Activated naive CD4-positive, alpha-beta T cell treated with anti-CD3 and anti-CD28 coated beads, Interleukin-2, amount 50 U/mL, for 24 hours (primary cell): ENCODE data around the gene UBN1.

Experiments
- H3K27ac Mint-ChIP-seq: one replicate; pipeline ENCODE4 v1.8.0; 2021; ENCODE audit warnings: mild to moderate bottlenecking, mixed read lengths
- H3K27me3 Mint-ChIP-seq: one replicate; pipeline ENCODE4 v1.8.0; 2021; ENCODE audit warnings: mixed read lengths
- H3K36me3 Mint-ChIP-seq: one replicate; pipeline ENCODE4 v1.8.0; 2021; ENCODE audit warnings: mixed read lengths
- H3K4me1 Mint-ChIP-seq: one replicate; pipeline ENCODE4 v1.8.0; 2021; ENCODE audit warnings: mixed read lengths
- H3K4me3 Mint-ChIP-seq: one replicate; pipeline ENCODE4 v1.8.0; 2021; ENCODE audit warnings: mild to moderate bottlenecking, mixed read lengths
- H3K9me3 Mint-ChIP-seq: one replicate; pipeline ENCODE4 v1.8.0; 2021; ENCODE audit warnings: mixed read lengths

The UBN1 gene

GRCh38 chr16:4868026-4868425, 20.7 kb downstream of the UBN1 start:
- no peaks in the 10 kb centered on the region for H3K27me3 Mint-ChIP-seq
- peaks cover 25% of the 10 kb centered on the region for H3K4me1 Mint-ChIP-seq
- H3K4me3 Mint-ChIP-seq, result no peak overlapping the region
- H3K36me3 Mint-ChIP-seq, result peaks cover 6% of the 10 kb centered on the region
- no peak overlapping the region for H3K27ac Mint-ChIP-seq
- H3K9me3 Mint-ChIP-seq, result no peaks in the 10 kb centered on the region

GRCh38 chr16:4868535-4868934, 21.3 kb downstream of the UBN1 start:
- H3K4me3 Mint-ChIP-seq, result no peak overlapping the region
- no peaks in the 10 kb centered on the region for H3K27me3 Mint-ChIP-seq
- peaks cover 24% of the 10 kb centered on the region for H3K4me1 Mint-ChIP-seq
- no peak overlapping the region for H3K27ac Mint-ChIP-seq
- H3K36me3 Mint-ChIP-seq, result peaks cover 9% of the 10 kb centered on the region
- no peaks in the 10 kb centered on the region for H3K9me3 Mint-ChIP-seq

GRCh38 chr16:4869147-4869805, 22.0 kb downstream of the UBN1 start:
- Mint-ChIP-seq H3K4me3 (no peak overlapping the region), H3K27me3 (no peaks in the 10 kb centered on the region), H3K27ac (no peak overlapping the region), H3K4me1 (peaks cover 17% of the 10 kb centered on the region), H3K36me3 (peaks cover 9% of the 10 kb centered on the region), H3K9me3 (no peaks in the 10 kb centered on the region)

GRCh38 chr16:4870138-4870671, 22.9 kb downstream of the UBN1 start:
- no peak overlapping the region for H3K4me3 Mint-ChIP-seq
- no peaks in the 10 kb centered on the region for H3K9me3 Mint-ChIP-seq
- no peak overlapping the region for H3K27ac Mint-ChIP-seq
- H3K4me1 Mint-ChIP-seq, result peaks cover 10% of the 10 kb centered on the region
- H3K27me3 Mint-ChIP-seq, result no peaks in the 10 kb centered on the region
- H3K36me3 Mint-ChIP-seq, result peaks cover 9% of the 10 kb centered on the region

DNA sequence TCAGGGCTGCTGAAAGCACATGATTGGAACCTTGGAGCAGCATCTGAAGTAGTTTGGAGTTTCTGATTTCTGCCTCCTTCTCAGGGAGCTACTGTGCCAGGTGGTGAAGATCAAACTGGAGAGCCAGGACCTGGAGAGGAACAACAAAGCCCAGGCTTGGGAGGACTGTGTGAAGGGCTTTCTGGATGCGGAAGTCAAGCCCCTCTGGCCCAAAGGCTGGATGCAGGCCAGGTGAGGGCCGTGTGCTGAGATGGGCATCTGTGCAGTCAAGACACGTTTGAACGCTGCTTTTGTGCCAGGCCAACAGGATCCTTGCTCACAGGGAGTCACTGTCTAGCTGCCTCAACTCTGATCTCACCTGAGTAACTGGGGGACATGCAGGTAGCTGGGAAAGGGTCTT, 23.8 kb downstream of the UBN1 start:
- Mint-ChIP-seq H3K27ac (no peak overlapping the region), H3K9me3 (no peaks in the 10 kb centered on the region), H3K27me3 (no peaks in the 10 kb centered on the region), H3K36me3 (peaks cover 11% of the 10 kb centered on the region), H3K4me1 (peaks cover 10% of the 10 kb centered on the region), H3K4me3 (no peak overlapping the region)

DNA sequence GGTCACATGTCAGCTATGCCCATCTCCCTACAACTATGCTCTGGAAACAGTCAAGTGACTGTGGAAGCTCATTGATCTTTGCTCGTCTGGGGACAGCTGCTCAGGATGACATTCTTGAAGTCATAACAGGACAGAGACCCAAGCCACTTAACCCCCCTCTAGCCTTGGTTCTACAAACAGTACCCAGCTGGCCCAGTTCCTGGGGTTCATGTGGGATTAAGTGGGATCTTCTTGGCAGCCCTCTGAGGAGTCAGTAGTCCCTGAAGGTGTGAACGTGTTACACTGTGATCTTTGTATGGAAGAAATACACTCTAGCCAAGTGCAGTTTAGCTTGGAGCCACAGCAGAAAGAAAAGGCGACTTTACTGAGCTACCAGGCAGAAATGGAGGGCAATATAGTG, 25.8 kb downstream of the UBN1 start:
- Mint-ChIP-seq H3K27me3 (no peaks in the 10 kb centered on the region), H3K4me3 (no peak overlapping the region), H3K9me3 (no peaks in the 10 kb centered on the region), H3K4me1 (no peaks in the 10 kb centered on the region), H3K27ac (no peak overlapping the region), H3K36me3 (peaks cover 9% of the 10 kb centered on the region)

DNA sequence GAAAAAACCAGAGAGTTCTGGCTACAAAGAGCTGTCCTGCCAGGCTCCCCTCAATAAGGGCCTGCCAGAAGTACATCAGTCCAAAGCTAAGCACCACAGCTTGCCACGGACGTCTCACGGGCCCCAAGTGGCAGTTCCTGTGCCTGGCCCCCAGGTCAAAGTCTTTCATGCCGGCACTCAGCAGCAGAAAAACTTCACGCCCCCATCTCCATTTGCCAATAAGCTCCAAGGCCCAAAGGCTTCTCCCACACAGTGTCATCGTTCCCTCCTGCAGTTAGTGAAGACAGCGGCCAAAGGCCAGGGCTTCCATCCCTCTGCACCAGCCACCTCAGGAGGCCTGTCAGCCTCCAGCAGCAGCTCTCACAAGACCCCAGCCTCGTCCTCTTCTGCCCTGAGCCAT, 27.4 kb downstream of the UBN1 start:
- no peak overlapping the region for H3K27ac Mint-ChIP-seq

GRCh38 chr16:4876646-4877379, 29.5 kb downstream of the UBN1 start:
- no peak overlapping the region for H3K27ac Mint-ChIP-seq
- no peak overlapping the region for H3K4me3 Mint-ChIP-seq
- no peaks in the 10 kb centered on the region for H3K9me3 Mint-ChIP-seq
- no peaks in the 10 kb centered on the region for H3K27me3 Mint-ChIP-seq
- H3K36me3 Mint-ChIP-seq, result peaks cover 9% of the 10 kb centered on the region
- no peaks in the 10 kb centered on the region for H3K4me1 Mint-ChIP-seq

More for the DNA sequence above, 27.4 kb downstream of the UBN1 start:
- Mint-ChIP-seq H3K27me3 (no peaks in the 10 kb centered on the region), H3K4me1 (no peaks in the 10 kb centered on the region), H3K36me3 (peaks cover 9% of the 10 kb centered on the region), H3K9me3 (no peaks in the 10 kb centered on the region), H3K4me3 (no peak overlapping the region)

GRCh38 chr16:4877380-4877685, 30.1 kb downstream of the UBN1 start:
- peaks cover 7% of the 10 kb centered on the region for H3K36me3 Mint-ChIP-seq
- no peaks in the 10 kb centered on the region for H3K9me3 Mint-ChIP-seq
- no peak overlapping the region for H3K27ac Mint-ChIP-seq
- no peaks in the 10 kb centered on the region for H3K4me1 Mint-ChIP-seq
- no peak overlapping the region for H3K4me3 Mint-ChIP-seq
- no peaks in the 10 kb centered on the region for H3K27me3 Mint-ChIP-seq

GRCh38 chr16:4879049-4879448, 31.8 kb downstream of the UBN1 start:
- Mint-ChIP-seq H3K4me1 (no peaks in the 10 kb centered on the region), H3K27ac (peak overlapping the region; percentile 14), H3K36me3 (peaks cover 8% of the 10 kb centered on the region), H3K27me3 (no peaks in the 10 kb centered on the region), H3K4me3 (no peak overlapping the region), H3K9me3 (no peaks in the 10 kb centered on the region)

DNA sequence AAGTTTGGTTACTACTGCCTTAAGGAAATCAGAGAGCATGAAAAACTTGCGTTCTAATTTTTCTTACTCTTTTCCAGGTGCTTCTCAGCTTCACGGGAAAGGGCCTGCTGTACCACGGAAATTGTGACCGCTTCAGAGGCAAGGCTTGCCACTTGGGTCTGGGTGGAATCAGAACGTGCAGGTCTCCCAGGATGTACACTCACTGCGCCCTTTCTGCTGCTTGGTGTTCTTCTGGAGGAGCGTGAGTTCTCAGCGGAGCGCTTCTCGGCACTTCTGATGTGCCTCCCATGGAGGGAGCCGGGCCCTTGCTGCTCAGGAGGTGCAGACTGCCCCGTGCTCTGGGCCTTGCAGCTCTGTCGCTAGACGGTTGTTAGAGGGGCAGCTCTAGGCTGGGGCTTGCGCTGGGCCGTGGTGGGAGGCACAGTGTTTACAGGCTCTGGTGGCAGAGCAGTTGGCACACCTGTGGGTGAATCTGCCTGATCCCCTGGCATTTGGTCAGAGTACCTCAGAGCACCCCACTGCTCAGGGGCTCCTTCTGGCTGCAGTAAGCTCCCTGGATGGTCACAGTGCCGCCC, 32.8 kb downstream of the UBN1 start:
- H3K27ac Mint-ChIP-seq, result no peak overlapping the region
- H3K9me3 Mint-ChIP-seq, result no peaks in the 10 kb centered on the region
- H3K4me1 Mint-ChIP-seq, result no peaks in the 10 kb centered on the region
- no peaks in the 10 kb centered on the region for H3K27me3 Mint-ChIP-seq
- peaks cover 14% of the 10 kb centered on the region for H3K36me3 Mint-ChIP-seq
- no peak overlapping the region for H3K4me3 Mint-ChIP-seq

- Mint-ChIP-seq H3K36me3 (peaks cover 20% of the 10 kb centered on the region), H3K27me3 (no peaks in the 10 kb centered on the region), H3K9me3 (no peaks in the 10 kb centered on the region), H3K4me3 (no peak overlapping the region), H3K4me1 (no peaks in the 10 kb centered on the region), H3K27ac (no peak overlapping the region)
These were observed 34.8 kb downstream of the UBN1 start for GRCh38 chr16:4882000-4882632.

DNA sequence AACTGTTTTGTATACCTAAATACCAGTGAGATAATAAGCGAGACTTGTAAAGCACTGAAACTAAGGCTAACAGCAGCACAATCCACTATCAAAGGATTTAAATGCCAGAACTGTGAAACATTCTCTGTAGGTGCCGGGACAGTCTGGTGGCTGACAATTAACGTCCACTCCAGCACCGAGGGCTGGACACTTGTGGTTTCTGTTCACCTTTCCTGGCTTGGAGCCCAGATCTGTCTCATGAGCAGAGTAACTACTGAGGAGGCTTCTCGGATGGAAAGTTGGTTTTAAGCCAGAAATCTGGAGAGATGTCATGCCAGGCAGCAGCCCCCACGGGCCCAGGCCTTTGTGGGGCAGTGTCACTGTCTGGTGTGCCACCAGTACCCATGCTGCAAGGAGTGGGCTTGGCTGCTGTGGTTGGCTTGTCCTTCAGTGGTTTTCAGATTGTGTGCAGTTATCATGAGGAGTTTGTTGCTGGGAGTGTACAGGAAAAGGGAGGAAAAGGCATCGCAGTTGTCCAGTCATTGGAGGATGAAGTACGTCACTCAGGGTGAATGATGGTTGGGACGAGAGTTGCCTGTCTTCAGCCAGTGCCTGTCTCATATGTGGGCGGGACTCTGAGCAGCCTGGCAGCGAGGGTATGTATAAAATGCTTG, 35.5 kb downstream of the UBN1 start:
- Mint-ChIP-seq H3K27ac (no peak overlapping the region), H3K27me3 (no peaks in the 10 kb centered on the region), H3K36me3 (peaks cover 20% of the 10 kb centered on the region), H3K4me3 (no peak overlapping the region), H3K4me1 (no peaks in the 10 kb centered on the region), H3K9me3 (no peaks in the 10 kb centered on the region)

DNA sequence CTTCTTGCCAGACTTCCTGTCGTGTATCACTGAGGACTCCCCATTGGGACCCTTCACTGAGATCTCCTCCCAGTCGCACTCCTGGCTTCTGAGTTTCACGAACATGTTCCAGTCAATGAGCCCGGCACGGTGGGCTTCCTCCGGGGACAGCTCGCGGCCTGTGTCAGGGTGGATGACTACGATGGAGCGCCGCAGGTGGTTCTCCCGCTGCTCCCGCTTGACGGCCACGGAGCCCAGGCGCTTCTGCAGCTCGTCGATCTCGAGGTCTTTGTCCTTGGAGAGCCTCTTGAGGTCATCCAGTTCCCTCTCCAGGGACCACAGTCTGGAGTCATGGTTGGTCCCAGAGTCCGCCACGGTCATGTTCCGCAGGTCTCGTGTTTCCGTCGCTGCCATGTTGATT, 36.2 kb downstream of the UBN1 start:
- no peaks in the 10 kb centered on the region for H3K9me3 Mint-ChIP-seq
- H3K4me1 Mint-ChIP-seq, result no peaks in the 10 kb centered on the region
- H3K36me3 Mint-ChIP-seq, result peaks cover 20% of the 10 kb centered on the region
- no peaks in the 10 kb centered on the region for H3K27me3 Mint-ChIP-seq
- H3K27ac Mint-ChIP-seq, result no peak overlapping the region
- H3K4me3 Mint-ChIP-seq, result no peak overlapping the region

DNA sequence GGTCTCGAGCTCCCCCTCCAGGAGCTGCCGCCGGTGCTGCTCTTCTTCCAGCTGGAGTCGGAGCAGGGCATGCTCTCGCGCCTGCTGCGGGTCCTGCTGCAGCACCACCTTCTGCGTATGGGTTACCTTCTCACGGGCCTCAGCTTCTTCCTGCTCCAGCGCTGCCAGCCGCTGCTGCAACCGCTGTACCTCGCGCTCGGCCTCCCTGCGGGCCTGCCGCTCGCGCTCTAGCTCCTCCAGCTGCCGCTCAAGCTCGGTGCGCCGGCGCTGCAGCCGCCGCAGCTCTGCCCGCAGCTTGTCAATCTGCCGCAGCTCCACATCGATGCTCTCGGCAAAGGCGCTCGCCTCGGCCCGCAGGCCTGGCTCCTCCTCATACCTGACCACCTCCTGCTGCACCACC, 36.9 kb downstream of the UBN1 start:
- Mint-ChIP-seq H3K9me3 (no peaks in the 10 kb centered on the region), H3K36me3 (peaks cover 20% of the 10 kb centered on the region)

More for the DNA sequence above, 36.9 kb downstream of the UBN1 start:
- no peak overlapping the region for H3K27ac Mint-ChIP-seq
- H3K27me3 Mint-ChIP-seq, result no peaks in the 10 kb centered on the region
- no peak overlapping the region for H3K4me3 Mint-ChIP-seq
- H3K4me1 Mint-ChIP-seq, result no peaks in the 10 kb centered on the region
